HepG2 (cell line): ENCODE measurements around the gene NUDT3. TPM values are rescaled to one million over a fixed set of nuclear protein-coding genes. Genes with fewer than 3 reads are reported as not detected.
A peak's percentile ranks its signal among the peaks of the same experiment; 100 is the strongest.

Experiments used
- AGO1 ChIP-seq: fragments of 200-400 bp; formaldehyde crosslinking; IDR thresholded peaks from 2 replicates; pipeline ENCODE4 v1.6.1; 2017; ENCODE audit warnings: mild to moderate bottlenecking, low read depth, low read length, moderate library complexity; ENCODE audit not compliant: poor library complexity, severe bottlenecking
- ATF3 ChIP-seq: sonication (generic); formaldehyde crosslinking; IDR thresholded peaks from 2 replicates; pipeline ENCODE4 v1.4.0; 2020; ENCODE audit warnings: missing genetic modification reagents
- CAMTA2 ChIP-seq: sonication (generic); formaldehyde crosslinking; IDR thresholded peaks from 2 replicates; pipeline ENCODE4 v1.4.0; 2020; ENCODE audit warnings: mild to moderate bottlenecking, missing genetic modification reagents, borderline replicate concordance
- ERF ChIP-seq: IDR thresholded peaks from 2 replicates; pipeline ENCODE4 v1.6.1; 2018; ENCODE audit warnings: missing biosample characterization, missing genetic modification reagents
- JUNB ChIP-seq: sonication (generic); formaldehyde crosslinking; IDR thresholded peaks from 2 replicates; pipeline ENCODE4 v1.8.0; 2022; ENCODE audit warnings: missing genetic modification reagents, mild to moderate bottlenecking, borderline replicate concordance
- KLF12 ChIP-seq: sonication (generic); formaldehyde crosslinking; IDR thresholded peaks from 2 replicates; pipeline ENCODE4 v1.4.0; 2020; ENCODE audit warnings: missing genetic modification reagents, borderline replicate concordance
- MIER2 ChIP-seq: IDR thresholded peaks from 2 replicates; pipeline ENCODE4 v1.6.1; 2016; ENCODE audit warnings: missing biosample characterization, missing genetic modification reagents
- ONECUT2 ChIP-seq: sonication (generic); formaldehyde crosslinking; IDR thresholded peaks from 2 replicates; pipeline ENCODE4 v1.4.0; 2020; ENCODE audit warnings: missing genetic modification reagents
- PCBP2 ChIP-seq: fragments of 200-400 bp; formaldehyde crosslinking; optimal IDR thresholded peaks from 2 replicates; pipeline ENCODE3; 2018; ENCODE audit warnings: low read length, low read depth; ENCODE audit not compliant: poor library complexity, severe bottlenecking
- REL ChIP-seq: sonication (generic); formaldehyde crosslinking; conservative IDR thresholded peaks from 2 replicates; pipeline ENCODE4 v1.8.0; 2022; ENCODE audit warnings: mild to moderate bottlenecking, missing genetic modification reagents, moderate library complexity
- RXRB ChIP-seq: IDR thresholded peaks from 2 replicates; pipeline ENCODE4 v1.6.1; 2016; ENCODE audit warnings: borderline replicate concordance, missing genetic modification reagents, missing compliant biosample characterization
- THYN1 ChIP-seq: sonication (generic); formaldehyde crosslinking; IDR thresholded peaks from 2 replicates; pipeline ENCODE4 v1.8.1; 2023; ENCODE audit warnings: low read depth, mild to moderate bottlenecking, moderate library complexity, missing genetic modification reagents, borderline replicate concordance
- ZC3H4 ChIP-seq: sonication (generic); formaldehyde crosslinking; IDR thresholded peaks from 2 replicates; pipeline ENCODE4 v1.4.0; 2020; ENCODE audit warnings: missing genetic modification reagents, borderline replicate concordance
- ZNF362 ChIP-seq: sonication (generic); formaldehyde crosslinking; IDR thresholded peaks from 2 replicates; pipeline ENCODE4 v1.4.0; 2020; ENCODE audit warnings: missing genetic modification reagents, mild to moderate bottlenecking, borderline replicate concordance
- ZNF557 ChIP-seq: sonication (generic); formaldehyde crosslinking; IDR thresholded peaks from 2 replicates; pipeline ENCODE4 v1.4.0; 2020; ENCODE audit warnings: missing genetic modification reagents
- ZNF562 ChIP-seq: sonication (generic); formaldehyde crosslinking; IDR thresholded peaks from 2 replicates; pipeline ENCODE4 v1.8.0; 2022; ENCODE audit warnings: missing genetic modification reagents, borderline replicate concordance
- ZNF737 ChIP-seq: sonication (generic); formaldehyde crosslinking; IDR thresholded peaks from 2 replicates; pipeline ENCODE4 v1.5.0; 2020; ENCODE audit warnings: missing genetic modification reagents, mild to moderate bottlenecking, borderline replicate concordance
- ZNF841 ChIP-seq: sonication (generic); formaldehyde crosslinking; IDR thresholded peaks from 2 replicates; pipeline ENCODE4 v1.8.1; 2023; ENCODE audit warnings: missing genetic modification reagents, borderline replicate concordance
- polyA plus RNA-seq, 8 experiments: library from polyadenylated mRNA; depleted of rRNA in 3 of 8; stranded (reverse) in 7 of 8; unstranded in 1 of 8; fragments of >200 nt; fragmentation: Illumina TruSeq in 4 of 8; extraction: Trizol in 4 of 8; gene quantifications; 2 replicates each; pipeline versions ENCODE4 v1.2.1 to v1.2.3, GENCODE V29; 2011 to 2016; ENCODE audit warnings: low read depth in 4 of 8, missing spikeins in 1 of 8, mixed read lengths in 1 of 8; ENCODE audit not compliant: insufficient read depth in 1 of 8
- total RNA-seq, 5 experiments: library from RNA; depleted of rRNA; stranded (reverse); fragments of >200 nt; fragmentation: Illumina TruSeq; extraction: Trizol; gene quantifications; 2 replicates each; pipeline ENCODE4 v1.2.3, GENCODE V29; 2016; ENCODE audit warnings: low read depth in 1 of 5
- TF ChIP-seq, protein P1 (sequence below): sonication (generic); formaldehyde crosslinking; IDR thresholded peaks from 2 replicates; pipeline ENCODE4 v1.4.0; 2020; ENCODE audit warnings: missing genetic modification reagents
- TF ChIP-seq, protein P2 (sequence below): sonication (generic); formaldehyde crosslinking; IDR thresholded peaks from 2 replicates; pipeline ENCODE4 v1.4.0; 2020; ENCODE audit warnings: missing genetic modification reagents

Gene NUDT3
- total and polyA plus RNA-seq, 2 of the 13 experiments (the other 11 are each of a cell fraction or from before 2014, with no cell fraction given) = 20.2 to 20.6 TPM

- TF ChIP-seq, protein P1, sequence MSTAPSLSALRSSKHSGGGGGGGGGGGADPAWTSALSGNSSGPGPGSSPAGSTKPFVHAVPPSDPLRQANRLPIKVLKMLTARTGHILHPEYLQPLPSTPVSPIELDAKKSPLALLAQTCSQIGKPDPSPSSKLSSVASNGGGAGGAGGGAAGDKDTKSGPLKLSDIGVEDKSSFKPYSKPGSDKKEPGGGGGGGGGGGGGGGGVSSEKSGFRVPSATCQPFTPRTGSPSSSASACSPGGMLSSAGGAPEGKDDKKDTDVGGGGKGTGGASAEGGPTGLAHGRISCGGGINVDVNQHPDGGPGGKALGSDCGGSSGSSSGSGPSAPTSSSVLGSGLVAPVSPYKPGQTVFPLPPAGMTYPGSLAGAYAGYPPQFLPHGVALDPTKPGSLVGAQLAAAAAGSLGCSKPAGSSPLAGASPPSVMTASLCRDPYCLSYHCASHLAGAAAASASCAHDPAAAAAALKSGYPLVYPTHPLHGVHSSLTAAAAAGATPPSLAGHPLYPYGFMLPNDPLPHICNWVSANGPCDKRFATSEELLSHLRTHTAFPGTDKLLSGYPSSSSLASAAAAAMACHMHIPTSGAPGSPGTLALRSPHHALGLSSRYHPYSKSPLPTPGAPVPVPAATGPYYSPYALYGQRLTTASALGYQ (CRISPR knock-in tag) = peak; percentile 62; the same call in 1 of the 2 replicates
- no peak for TF ChIP-seq ZNF562 (CRISPR knock-in tag)
- peak; percentile 94 for TF ChIP-seq ERF (CRISPR knock-in tag)
- 0 out of 2 replicates have a peak, but pooled peaks have one; percentile 33 for TF ChIP-seq ZC3H4
- TF ChIP-seq JUNB (CRISPR knock-in tag) = no peak
- TF ChIP-seq MIER2 (CRISPR knock-in tag) = peak; percentile 68
- TF ChIP-seq ATF3 = peak; percentile 33; the same call in 1 of the 2 replicates
- TF ChIP-seq CAMTA2 (CRISPR knock-in tag) = peak; percentile 38; the same call in 1 of the 2 replicates
- no peak for TF ChIP-seq KLF12 (CRISPR knock-in tag)
- TF ChIP-seq PCBP2 = no peak
- TF ChIP-seq THYN1 (CRISPR knock-in tag) = no peak
- TF ChIP-seq ZNF841 (CRISPR knock-in tag) = no peak
- TF ChIP-seq REL = 0 out of 2 replicates have a peak, but pooled peaks have one; percentile 36
- no peak for TF ChIP-seq ZNF737 (CRISPR knock-in tag)
- peak; percentile 85 for TF ChIP-seq RXRB
- TF ChIP-seq AGO1 = peak; percentile 100
- TF ChIP-seq ZNF362 = no peak; the same call in 1 of the 2 replicates
- TF ChIP-seq, protein P2, sequence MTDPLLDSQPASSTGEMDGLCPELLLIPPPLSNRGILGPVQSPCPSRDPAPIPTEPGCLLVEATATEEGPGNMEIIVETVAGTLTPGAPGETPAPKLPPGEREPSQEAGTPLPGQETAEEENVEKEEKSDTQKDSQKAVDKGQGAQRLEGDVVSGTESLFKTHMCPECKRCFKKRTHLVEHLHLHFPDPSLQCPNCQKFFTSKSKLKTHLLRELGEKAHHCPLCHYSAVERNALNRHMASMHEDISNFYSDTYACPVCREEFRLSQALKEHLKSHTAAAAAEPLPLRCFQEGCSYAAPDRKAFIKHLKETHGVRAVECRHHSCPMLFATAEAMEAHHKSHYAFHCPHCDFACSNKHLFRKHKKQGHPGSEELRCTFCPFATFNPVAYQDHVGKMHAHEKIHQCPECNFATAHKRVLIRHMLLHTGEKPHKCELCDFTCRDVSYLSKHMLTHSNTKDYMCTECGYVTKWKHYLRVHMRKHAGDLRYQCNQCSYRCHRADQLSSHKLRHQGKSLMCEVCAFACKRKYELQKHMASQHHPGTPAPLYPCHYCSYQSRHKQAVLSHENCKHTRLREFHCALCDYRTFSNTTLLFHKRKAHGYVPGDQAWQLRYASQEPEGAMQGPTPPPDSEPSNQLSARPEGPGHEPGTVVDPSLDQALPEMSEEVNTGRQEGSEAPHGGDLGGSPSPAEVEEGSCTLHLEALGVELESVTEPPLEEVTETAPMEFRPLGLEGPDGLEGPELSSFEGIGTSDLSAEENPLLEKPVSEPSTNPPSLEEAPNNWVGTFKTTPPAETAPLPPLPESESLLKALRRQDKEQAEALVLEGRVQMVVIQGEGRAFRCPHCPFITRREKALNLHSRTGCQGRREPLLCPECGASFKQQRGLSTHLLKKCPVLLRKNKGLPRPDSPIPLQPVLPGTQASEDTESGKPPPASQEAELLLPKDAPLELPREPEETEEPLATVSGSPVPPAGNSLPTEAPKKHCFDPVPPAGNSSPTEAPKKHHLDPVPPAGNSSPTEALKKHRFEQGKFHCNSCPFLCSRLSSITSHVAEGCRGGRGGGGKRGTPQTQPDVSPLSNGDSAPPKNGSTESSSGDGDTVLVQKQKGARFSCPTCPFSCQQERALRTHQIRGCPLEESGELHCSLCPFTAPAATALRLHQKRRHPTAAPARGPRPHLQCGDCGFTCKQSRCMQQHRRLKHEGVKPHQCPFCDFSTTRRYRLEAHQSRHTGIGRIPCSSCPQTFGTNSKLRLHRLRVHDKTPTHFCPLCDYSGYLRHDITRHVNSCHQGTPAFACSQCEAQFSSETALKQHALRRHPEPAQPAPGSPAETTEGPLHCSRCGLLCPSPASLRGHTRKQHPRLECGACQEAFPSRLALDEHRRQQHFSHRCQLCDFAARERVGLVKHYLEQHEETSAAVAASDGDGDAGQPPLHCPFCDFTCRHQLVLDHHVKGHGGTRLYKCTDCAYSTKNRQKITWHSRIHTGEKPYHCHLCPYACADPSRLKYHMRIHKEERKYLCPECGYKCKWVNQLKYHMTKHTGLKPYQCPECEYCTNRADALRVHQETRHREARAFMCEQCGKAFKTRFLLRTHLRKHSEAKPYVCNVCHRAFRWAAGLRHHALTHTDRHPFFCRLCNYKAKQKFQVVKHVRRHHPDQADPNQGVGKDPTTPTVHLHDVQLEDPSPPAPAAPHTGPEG (CRISPR knock-in tag) = peak; percentile 78; the same call in 1 of the 2 replicates
- 0 out of 2 replicates have a peak, but pooled peaks have one; percentile 30 for TF ChIP-seq ZNF557 (CRISPR knock-in tag)
- TF ChIP-seq ONECUT2 (CRISPR knock-in tag) = no peak
Measured at GRCh38 chr6:34392497-34393190, at the start of gene NUDT3 (continued).
